H9 (cell line): ENCODE measurements around the gene TMA16. TPM values are rescaled to one million over a fixed set of nuclear protein-coding genes. Genes with fewer than 3 reads are reported as not detected.

ENCODE experiments used
- DNase-seq: peaks from one replicate; pipeline ENCODE4 v3.0.0-alpha.2; 2017
- H2AFZ ChIP-seq: one replicate; pipeline ENCODE4 v1.6.1; 2013; ENCODE audit warnings: mild to moderate bottlenecking, low read length, control low read depth, moderate library complexity
- H2AK5ac ChIP-seq: 2 replicates; pipeline ENCODE4 v1.6.1; 2013; ENCODE audit warnings: low read length, control low read depth, mixed read lengths; ENCODE audit not compliant: insufficient read length
- H2BK120ac ChIP-seq: one replicate; pipeline ENCODE4 v1.6.1; 2013; ENCODE audit warnings: low read depth, mild to moderate bottlenecking, low read length, control low read depth, inconsistent platforms; ENCODE audit not compliant: poor library complexity, severe bottlenecking
- H2BK12ac ChIP-seq: 2 replicates; pipeline ENCODE4 v1.6.1; 2013; ENCODE audit warnings: low read length, control low read depth, mixed read lengths, low read depth; ENCODE audit not compliant: insufficient read length
- H2BK15ac ChIP-seq: 2 replicates; pipeline ENCODE4 v1.6.1; 2013; ENCODE audit warnings: low read depth, low read length, control low read depth
- H2BK20ac ChIP-seq: one replicate; pipeline ENCODE4 v1.6.1; 2013; ENCODE audit warnings: low read depth, mild to moderate bottlenecking, low read length, control low read depth, inconsistent platforms; ENCODE audit not compliant: poor library complexity, severe bottlenecking
- H2BK5ac ChIP-seq: 2 replicates; pipeline ENCODE4 v1.6.1; 2013; ENCODE audit warnings: low read length, control low read depth, mixed read lengths; ENCODE audit not compliant: insufficient read length
- H3K14ac ChIP-seq: 2 replicates; pipeline ENCODE4 v1.6.1; 2013; ENCODE audit warnings: low read length, control low read depth; ENCODE audit not compliant: insufficient read depth
- H3K18ac ChIP-seq: 2 replicates; pipeline ENCODE4 v1.6.1; 2013; ENCODE audit warnings: low read depth, mild to moderate bottlenecking, mixed read lengths, low read length, control low read depth; ENCODE audit not compliant: insufficient read length
- H3K23ac ChIP-seq: 2 replicates; pipeline ENCODE4 v1.6.1; 2013; ENCODE audit warnings: low read length, control low read depth, mixed read lengths, low read depth; ENCODE audit not compliant: insufficient read length
- H3K23me2 ChIP-seq: 2 replicates; pipeline ENCODE4 v1.6.1; 2013; ENCODE audit warnings: low read depth, mild to moderate bottlenecking, mixed read lengths, low read length, control low read depth; ENCODE audit not compliant: insufficient read length, poor library complexity, severe bottlenecking
- H3K27ac ChIP-seq: 2 replicates; pipeline ENCODE4 v1.5.1; 2013; ENCODE audit warnings: low read length, control low read depth, mixed read lengths, low read depth; ENCODE audit not compliant: insufficient read length
- H3K27me3 ChIP-seq: 2 replicates; pipeline ENCODE4 v1.6.1; 2013; ENCODE audit warnings: low read length, control low read depth, inconsistent platforms; ENCODE audit not compliant: insufficient read depth
- H3K4ac ChIP-seq: 2 replicates; pipeline ENCODE4 v1.6.1; 2013; ENCODE audit warnings: low read depth, mild to moderate bottlenecking, control low read depth, inconsistent platforms, low read length, moderate library complexity
- H3K4me1 ChIP-seq: 2 replicates; pipeline ENCODE4 v1.6.1; 2013; ENCODE audit warnings: low read length, control low read depth, inconsistent platforms; ENCODE audit not compliant: insufficient read depth
- H3K4me2 ChIP-seq: 2 replicates; pipeline ENCODE4 v1.6.1; 2013; ENCODE audit warnings: low read length, control low read depth, mixed read lengths; ENCODE audit not compliant: insufficient read length, insufficient read depth
- H3K56ac ChIP-seq: 2 replicates; pipeline ENCODE4 v1.6.1; 2013; ENCODE audit warnings: low read depth, mild to moderate bottlenecking, mixed read lengths, low read length, control low read depth; ENCODE audit not compliant: insufficient read length
- H3K79me1 ChIP-seq: 2 replicates; pipeline ENCODE4 v1.6.1; 2013; ENCODE audit warnings: low read depth, mild to moderate bottlenecking, moderate library complexity, low read length, control low read depth, inconsistent platforms; ENCODE audit not compliant: insufficient read depth, poor library complexity, severe bottlenecking
- H3K79me2 ChIP-seq: 2 replicates; pipeline ENCODE4 v1.6.1; 2013; ENCODE audit warnings: low read length, control low read depth, inconsistent platforms; ENCODE audit not compliant: insufficient read depth
- H3K9ac ChIP-seq: 2 replicates; pipeline ENCODE4 v1.6.1; 2013; ENCODE audit warnings: low read length, control low read depth, mixed read lengths; ENCODE audit not compliant: insufficient read length; ENCODE audit errors: extremely low read depth
- H3K9me3 ChIP-seq: one replicate; pipeline ENCODE4 v1.6.1; 2013; ENCODE audit warnings: low read depth, low read length, inconsistent platforms; ENCODE audit not compliant: control insufficient read depth
- H3T11ph ChIP-seq: one replicate; pipeline ENCODE4 v1.6.1; 2013; ENCODE audit warnings: mild to moderate bottlenecking, low read length, control low read depth, inconsistent platforms
- H4K20me1 ChIP-seq: one replicate; pipeline ENCODE4 v1.6.1; 2013; ENCODE audit not compliant: control insufficient read depth, insufficient read length, insufficient read depth
- H4K5ac ChIP-seq: 2 replicates; pipeline ENCODE4 v1.6.1; 2013; ENCODE audit warnings: low read depth, mild to moderate bottlenecking, mixed read lengths, low read length, control low read depth; ENCODE audit not compliant: insufficient read length
- H4K8ac ChIP-seq: replicated peaks from 2 replicates; pipeline ENCODE4 v1.6.1; 2013; ENCODE audit warnings: low read length, control low read depth, mixed read lengths, low read depth; ENCODE audit not compliant: insufficient read length
- H4K91ac ChIP-seq: 2 replicates; pipeline ENCODE4 v1.6.1; 2013; ENCODE audit warnings: low read depth, mild to moderate bottlenecking, moderate library complexity, mixed read lengths, low read length, control low read depth; ENCODE audit not compliant: insufficient read length
- H3K27ac Mint-ChIP-seq, 3 experiments: 2 replicates in 2 of 3; 3 replicates in 1 of 3; pipeline ENCODE4 v1.8.0; 2020 to 2021; ENCODE audit warnings: mixed read lengths in 3 of 3, mild to moderate bottlenecking in 1 of 3, moderate library complexity in 1 of 3
- H3K27me3 Mint-ChIP-seq: 2 replicates; pipeline ENCODE4 v1.8.0; 2021; ENCODE audit warnings: low read depth, mild to moderate bottlenecking, moderate library complexity, mixed read lengths
- H3K36me3 Mint-ChIP-seq, 3 experiments: 2 replicates in 2 of 3; 3 replicates in 1 of 3; pipeline ENCODE4 v1.8.0; 2020 to 2021; ENCODE audit warnings: low read depth in 3 of 3, mixed read lengths in 3 of 3; ENCODE audit not compliant: insufficient read depth in 1 of 3
- H3K4me1 Mint-ChIP-seq, 2 experiments: 2 replicates each; pipeline ENCODE4 v1.8.0; 2020; ENCODE audit warnings: mixed read lengths in 2 of 2
- H3K4me3 Mint-ChIP-seq, 2 experiments: 2 replicates in 1 of 2; 3 replicates in 1 of 2; pipeline ENCODE4 v1.8.0; 2020 to 2021; ENCODE audit warnings: mild to moderate bottlenecking in 2 of 2, mixed read lengths in 2 of 2, moderate library complexity in 1 of 2
- H3K9me3 Mint-ChIP-seq, 2 experiments: 2 replicates in 1 of 2; 3 replicates in 1 of 2; pipeline ENCODE4 v1.8.0; 2020; ENCODE audit warnings: mild to moderate bottlenecking in 2 of 2, mixed read lengths in 2 of 2, moderate library complexity in 1 of 2
- CTCF ChIP-seq: fragments of 200-600 bp; sonication (generic); conservative IDR thresholded peaks from 3 replicates; pipeline ENCODE4 v1.8.0; 2021; ENCODE audit warnings: antibody characterized with exemption, mild to moderate bottlenecking
- WGBS: extraction: QIAGEN DNeasy Blood & Tissue Kit; methylation state at CpG from one replicate; pipeline ENCODE4 v1.1.7; 2013; ENCODE audit warnings: missing lambda C conversion rate, low lambda C conversion rate, mixed read lengths; ENCODE audit not compliant: insufficient read length; ENCODE audit errors: extremely low coverage; 5-methylcytosine and 5-hydroxymethylcytosine counted together
- total RNA-seq: library from RNA; stranded (reverse); gene quantifications from 2 replicates; pipeline ENCODE4 v1.2.1, GENCODE V29; 2021

The TMA16 gene
- total RNA-seq, 1 experiment from 2014 or later = 61.3 TPM

GRCh38 chr4:163544407-163545038 lies 50.0 kb downstream of the TMA16 start:
- Histone ChIP-seq H3K18ac (no peak overlapping the region), H3K27me3 (no peaks in the 10 kb centered on the region), H3K27ac (no peak overlapping the region), H3K9ac (no peak overlapping the region), H3T11ph (no peak overlapping the region), H3K56ac (no peak overlapping the region), H2AK5ac (no peak overlapping the region), H2BK120ac (no peak overlapping the region), H3K79me2 (no peaks in the 10 kb centered on the region), H4K8ac (no peak overlapping the region), H3K4me2 (peak overlapping the region; percentile 35), H3K14ac (no peak overlapping the region), H3K4me1 (no peaks in the 10 kb centered on the region), H3K4ac (no peak overlapping the region), H3K79me1 (no peaks in the 10 kb centered on the region), H3K23me2 (no peaks in the 10 kb centered on the region), H2BK20ac (no peak overlapping the region), H2AFZ (no peak overlapping the region), H2BK15ac (no peak overlapping the region), H4K91ac (no peak overlapping the region), H2BK12ac (no peak overlapping the region), H3K23ac (no peak overlapping the region), H2BK5ac (no peak overlapping the region), H4K20me1 (no peaks in the 10 kb centered on the region), H4K5ac (no peak overlapping the region), H3K9me3 (no peaks in the 10 kb centered on the region)
- H3K4me3 Mint-ChIP-seq = no peak overlapping the region
- H3K36me3 Mint-ChIP-seq = no peaks in the 10 kb centered on the region
- H3K27me3 Mint-ChIP-seq = no peaks in the 10 kb centered on the region
- H3K9me3 Mint-ChIP-seq = no peaks in the 10 kb centered on the region
- DNase-seq = peak; percentile 55
- no peak overlapping the region for H3K27ac Mint-ChIP-seq
- 0 out of 4 replicates have a peak, but pooled peaks cover 0 to 3% of the 10 kb centered on the region in 2 experiments for H3K4me1 Mint-ChIP-seq
- no CpG with 5 or more reads among the region's 12 CpGs for WGBS
- TF ChIP-seq CTCF = peak; percentile 93
